ENCODE data around the gene DGKI. TPM values are rescaled to one million over a fixed set of nuclear protein-coding genes. Genes with fewer than 3 reads are reported as not detected.

DGKI gene
- total and polyA plus RNA-seq, 4 donors, result 0.03 to 1.5 (median 0.33) TPM

GRCh38 chr7:137564677-137565076 lies 282.1 kb downstream of the DGKI start:
- ATAC-seq (ENCODE audit: insufficient read depth, low FRiP score), result no peak
- Histone ChIP-seq H3K4me1 (ENCODE audit: control insufficient read depth in 5 of 5, insufficient read depth in 5 of 5, low read length in 5 of 5) (no peaks in the 10 kb centered on the region), H3K9ac (ENCODE audit: insufficient read depth in 1 of 2, low read length in 2 of 2) (no peak overlapping the region), H3K27ac (ENCODE audit: low read depth in 1 of 2, low read length in 1 of 2) (no peak overlapping the region), H3K4me3 (no peak overlapping the region), H3K9me3 (ENCODE audit: control insufficient read depth in 4 of 4, insufficient read depth in 3 of 4, low read length in 3 of 4) (peaks cover 0 to 1% (median 0%) of the 10 kb centered on the region in 4 donors), H3K27me3 (ENCODE audit: control insufficient read depth in 3 of 3, insufficient read depth in 3 of 3, low read length in 2 of 3) (no peaks in the 10 kb centered on the region), H3K36me3 (ENCODE audit: control insufficient read depth in 4 of 4, insufficient read depth in 4 of 4, low read length in 4 of 4) (no peaks in the 10 kb centered on the region)
- no peak for TF ChIP-seq CTCF (IDR thresholded peaks at IDR 0.05; ENCODE audit: control extremely low read depth, extremely low read depth)
- no peak for DNase-seq
- 64 to 68% methylated on average over 11 of the region's 11 CpGs for WGBS, 2 donors

GRCh38 chr7:137563981-137564380 lies 282.8 kb downstream of the DGKI start:
- no peak overlapping the region for H3K27ac ChIP-seq (ENCODE audit: low read depth in 1 of 2, low read length in 1 of 2)

GRCh38 chr7:137547485-137547884 lies 299.3 kb downstream of the DGKI start:
- Histone ChIP-seq H3K9ac (ENCODE audit: insufficient read depth in 1 of 2, low read length in 2 of 2) (no peak overlapping the region), H3K4me3 (no peak overlapping the region), H3K36me3 (ENCODE audit: control insufficient read depth in 4 of 4, insufficient read depth in 4 of 4, low read length in 4 of 4) (no peaks in the 10 kb centered on the region), H3K27me3 (ENCODE audit: control insufficient read depth in 3 of 3, insufficient read depth in 3 of 3, low read length in 2 of 3) (no peaks in the 10 kb centered on the region), H3K9me3 (ENCODE audit: control insufficient read depth in 4 of 4, insufficient read depth in 3 of 4, low read length in 3 of 4) (peaks cover 0 to 2% (median 0%) of the 10 kb centered on the region in 4 donors), H3K27ac (ENCODE audit: low read depth in 1 of 2, low read length in 1 of 2) (no peak overlapping the region), H3K4me1 (ENCODE audit: control insufficient read depth in 5 of 5, insufficient read depth in 5 of 5, low read length in 5 of 5) (peaks cover 0 to 6% (median 0%) of the 10 kb centered on the region in 5 donors)
- DNase-seq (no peak), ATAC-seq (ENCODE audit: insufficient read depth, low FRiP score) (no peak)
- 88 to 93% methylated on average over 3 of the region's 3 CpGs for WGBS, 2 donors
- TF ChIP-seq CTCF (IDR thresholded peaks at IDR 0.05; ENCODE audit: control extremely low read depth, extremely low read depth), result no peak

More at GRCh38 chr7:137563981-137564380, 282.8 kb downstream of the DGKI start:
- ATAC-seq (ENCODE audit: insufficient read depth, low FRiP score) (no peak), DNase-seq (no peak)
- no peak for TF ChIP-seq CTCF (IDR thresholded peaks at IDR 0.05; ENCODE audit: control extremely low read depth, extremely low read depth)
- H3K36me3 ChIP-seq (ENCODE audit: control insufficient read depth in 4 of 4, insufficient read depth in 4 of 4, low read length in 4 of 4), result no peaks in the 10 kb centered on the region
- peaks cover 0 to 1% (median 0%) of the 10 kb centered on the region in 4 donors for H3K9me3 ChIP-seq (ENCODE audit: control insufficient read depth in 4 of 4, insufficient read depth in 3 of 4, low read length in 3 of 4)
- no peak overlapping the region for H3K4me3 ChIP-seq
- H3K9ac ChIP-seq (ENCODE audit: insufficient read depth in 1 of 2, low read length in 2 of 2), result no peak overlapping the region
- no peaks in the 10 kb centered on the region for H3K4me1 ChIP-seq (ENCODE audit: control insufficient read depth in 5 of 5, insufficient read depth in 5 of 5, low read length in 5 of 5)
- no peaks in the 10 kb centered on the region for H3K27me3 ChIP-seq (ENCODE audit: control insufficient read depth in 3 of 3, insufficient read depth in 3 of 3, low read length in 2 of 3)

GRCh38 chr7:137546671-137547070 lies 300.1 kb downstream of the DGKI start:
- Histone ChIP-seq H3K27ac (ENCODE audit: low read depth in 1 of 2, low read length in 1 of 2) (no peak overlapping the region), H3K4me3 (no peak overlapping the region), H3K9ac (ENCODE audit: insufficient read depth in 1 of 2, low read length in 2 of 2) (no peak overlapping the region), H3K4me1 (ENCODE audit: control insufficient read depth in 5 of 5, insufficient read depth in 5 of 5, low read length in 5 of 5) (peaks cover 0 to 6% (median 0%) of the 10 kb centered on the region in 5 donors), H3K27me3 (ENCODE audit: control insufficient read depth in 3 of 3, insufficient read depth in 3 of 3, low read length in 2 of 3) (no peaks in the 10 kb centered on the region), H3K9me3 (ENCODE audit: control insufficient read depth in 4 of 4, insufficient read depth in 3 of 4, low read length in 3 of 4) (peaks cover 0 to 2% (median 0%) of the 10 kb centered on the region in 4 donors), H3K36me3 (ENCODE audit: control insufficient read depth in 4 of 4, insufficient read depth in 4 of 4, low read length in 4 of 4) (no peaks in the 10 kb centered on the region)
- DNase-seq, result no peak
- no peak for TF ChIP-seq CTCF (IDR thresholded peaks at IDR 0.05; ENCODE audit: control extremely low read depth, extremely low read depth)
- ATAC-seq (ENCODE audit: insufficient read depth, low FRiP score), result no peak
- 81 to 84% methylated on average over 4 of the region's 4 CpGs for WGBS, 2 donors

Measured in lung (tissue), 12 donors.